Measurements from ENCODE around the gene A4GALT.
A peak's percentile ranks its signal among the peaks of the same experiment; 100 is the strongest.
"Not testable (repeated sequence)": the region's sequence is repeated elsewhere in the genome, so short reads cannot be mapped to it uniquely, and the experiment has no call there.

A4GALT gene

GRCh38 chr22:42686756-42687491 lies 33.7 kb downstream of the A4GALT start:
- Histone ChIP-seq H3K27me3 (ENCODE audit: control insufficient read depth, insufficient read depth, low read length) (no peaks in the 10 kb centered on the region), H3K9me3 (replicated peaks; ENCODE audit: low read length) (no peaks in the 10 kb centered on the region), H3K4me1 (ENCODE audit: control insufficient read depth, insufficient read depth, low read length) (peaks cover 49% of the 10 kb centered on the region), H3K4me2 (ENCODE audit: low read length) (no peak overlapping the region), H3K4me3 (ENCODE audit: low read length) (no peak overlapping the region), H3K36me3 (ENCODE audit: insufficient read depth, low read length) (no peaks in the 10 kb centered on the region), H3K9ac (ENCODE audit: low read depth, low read length) (no peak overlapping the region)

- Histone ChIP-seq H3K4me3 (ENCODE audit: low read length) (no peak overlapping the region), H3K36me3 (ENCODE audit: insufficient read depth, low read length) (no peaks in the 10 kb centered on the region), H3K27me3 (ENCODE audit: control insufficient read depth, insufficient read depth, low read length) (no peaks in the 10 kb centered on the region), H3K4me1 (ENCODE audit: control insufficient read depth, insufficient read depth, low read length) (peaks cover 50% of the 10 kb centered on the region), H3K4me2 (ENCODE audit: low read length) (no peak overlapping the region), H3K9ac (ENCODE audit: low read depth, low read length) (no peak overlapping the region), H3K9me3 (replicated peaks; ENCODE audit: low read length) (no peaks in the 10 kb centered on the region)
Measured at GRCh38 chr22:42685941-42686653, 34.6 kb downstream of the A4GALT start.

- no peak overlapping the region for H3K4me2 ChIP-seq (ENCODE audit: low read length)
- peaks cover 63% of the 10 kb centered on the region for H3K4me1 ChIP-seq (ENCODE audit: control insufficient read depth, insufficient read depth, low read length)
- H3K9ac ChIP-seq (ENCODE audit: low read depth, low read length), result no peak overlapping the region
- H3K27me3 ChIP-seq (ENCODE audit: control insufficient read depth, insufficient read depth, low read length), result no peaks in the 10 kb centered on the region
- no peak overlapping the region for H3K4me3 ChIP-seq (ENCODE audit: low read length)
- no peaks in the 10 kb centered on the region for H3K9me3 ChIP-seq (replicated peaks; ENCODE audit: low read length)
- no peaks in the 10 kb centered on the region for H3K36me3 ChIP-seq (ENCODE audit: insufficient read depth, low read length)
Measured at GRCh38 chr22:42684462-42685195, 36.0 kb downstream of the A4GALT start.

GRCh38 chr22:42683578-42684283 lies 36.9 kb downstream of the A4GALT start:
- Histone ChIP-seq H3K36me3 (ENCODE audit: insufficient read depth, low read length) (no peaks in the 10 kb centered on the region), H3K9ac (ENCODE audit: low read depth, low read length) (no peak overlapping the region), H3K27me3 (ENCODE audit: control insufficient read depth, insufficient read depth, low read length) (no peaks in the 10 kb centered on the region), H3K4me3 (ENCODE audit: low read length) (no peak overlapping the region), H3K9me3 (replicated peaks; ENCODE audit: low read length) (peaks cover 1% of the 10 kb centered on the region), H3K4me2 (ENCODE audit: low read length) (no peak overlapping the region), H3K4me1 (ENCODE audit: control insufficient read depth, insufficient read depth, low read length) (peaks cover 59% of the 10 kb centered on the region)

- Histone ChIP-seq H3K4me2 (ENCODE audit: low read length) (no peak overlapping the region), H3K4me1 (ENCODE audit: control insufficient read depth, insufficient read depth, low read length) (peaks cover 45% of the 10 kb centered on the region)
Measured at GRCh38 chr22:42682113-42682851, 38.4 kb downstream of the A4GALT start.

GRCh38 chr22:42680648-42681047 lies 40.0 kb downstream of the A4GALT start:
- H3K9ac ChIP-seq (ENCODE audit: low read depth, low read length), result peak overlapping the region; percentile 33
- H3K4me3 ChIP-seq (ENCODE audit: low read length), result peak overlapping the region; percentile 33
- no peaks in the 10 kb centered on the region for H3K27me3 ChIP-seq (ENCODE audit: control insufficient read depth, insufficient read depth, low read length)
- peaks cover 49% of the 10 kb centered on the region for H3K4me1 ChIP-seq (ENCODE audit: control insufficient read depth, insufficient read depth, low read length)
- H3K4me2 ChIP-seq (ENCODE audit: low read length), result peak overlapping the region; percentile 63
- peaks cover 5% of the 10 kb centered on the region for H3K9me3 ChIP-seq (replicated peaks; ENCODE audit: low read length)
- H3K36me3 ChIP-seq (ENCODE audit: insufficient read depth, low read length), result no peaks in the 10 kb centered on the region

More at GRCh38 chr22:42682113-42682851, 38.4 kb downstream of the A4GALT start:
- Histone ChIP-seq H3K4me3 (ENCODE audit: low read length) (no peak overlapping the region), H3K9me3 (replicated peaks; ENCODE audit: low read length) (peaks cover 5% of the 10 kb centered on the region), H3K36me3 (ENCODE audit: insufficient read depth, low read length) (no peaks in the 10 kb centered on the region), H3K27me3 (ENCODE audit: control insufficient read depth, insufficient read depth, low read length) (no peaks in the 10 kb centered on the region), H3K9ac (ENCODE audit: low read depth, low read length) (no peak overlapping the region)

- Histone ChIP-seq H3K9ac (ENCODE audit: low read depth, low read length) (no peak overlapping the region), H3K4me3 (ENCODE audit: low read length) (no peak overlapping the region), H3K4me2 (ENCODE audit: low read length) (no peak overlapping the region), H3K9me3 (replicated peaks; ENCODE audit: low read length) (peaks cover 5% of the 10 kb centered on the region), H3K27me3 (ENCODE audit: control insufficient read depth, insufficient read depth, low read length) (no peaks in the 10 kb centered on the region), H3K4me1 (ENCODE audit: control insufficient read depth, insufficient read depth, low read length) (peaks cover 49% of the 10 kb centered on the region), H3K36me3 (ENCODE audit: insufficient read depth, low read length) (no peaks in the 10 kb centered on the region)
Measured at GRCh38 chr22:42679691-42680090, 41.0 kb downstream of the A4GALT start.

GRCh38 chr22:42678894-42679293 lies 41.8 kb downstream of the A4GALT start:
- H3K9ac ChIP-seq (ENCODE audit: low read depth, low read length), result no peak overlapping the region
- no peak overlapping the region for H3K4me3 ChIP-seq (ENCODE audit: low read length)
- H3K36me3 ChIP-seq (ENCODE audit: insufficient read depth, low read length), result no peaks in the 10 kb centered on the region
- H3K27me3 ChIP-seq (ENCODE audit: control insufficient read depth, insufficient read depth, low read length), result no peaks in the 10 kb centered on the region
- peaks cover 42% of the 10 kb centered on the region for H3K4me1 ChIP-seq (ENCODE audit: control insufficient read depth, insufficient read depth, low read length)
- peaks cover 5% of the 10 kb centered on the region for H3K9me3 ChIP-seq (replicated peaks; ENCODE audit: low read length)
- no peak overlapping the region for H3K4me2 ChIP-seq (ENCODE audit: low read length)

GRCh38 chr22:42677936-42678335 lies 42.7 kb downstream of the A4GALT start:
- not testable (repeated sequence) for H3K9ac ChIP-seq (ENCODE audit: low read depth, low read length); H3K36me3 ChIP-seq (ENCODE audit: insufficient read depth, low read length); H3K9me3 ChIP-seq (replicated peaks; ENCODE audit: low read length); H3K27me3 ChIP-seq (ENCODE audit: control insufficient read depth, insufficient read depth, low read length); H3K4me2 ChIP-seq (ENCODE audit: low read length); H3K4me3 ChIP-seq (ENCODE audit: low read length)
- H3K4me1 ChIP-seq (ENCODE audit: control insufficient read depth, insufficient read depth, low read length), result peaks cover 32% of the 10 kb centered on the region

- no peaks in the 10 kb centered on the region for H3K36me3 ChIP-seq (ENCODE audit: insufficient read depth, low read length)
- peaks cover 5% of the 10 kb centered on the region for H3K9me3 ChIP-seq (replicated peaks; ENCODE audit: low read length)
- peaks cover 31% of the 10 kb centered on the region for H3K4me1 ChIP-seq (ENCODE audit: control insufficient read depth, insufficient read depth, low read length)
- no peaks in the 10 kb centered on the region for H3K27me3 ChIP-seq (ENCODE audit: control insufficient read depth, insufficient read depth, low read length)
- peak overlapping the region; percentile 40 for H3K9ac ChIP-seq (ENCODE audit: low read depth, low read length)
- H3K4me2 ChIP-seq (ENCODE audit: low read length), result peak overlapping the region; percentile 1
- no peak overlapping the region for H3K4me3 ChIP-seq (ENCODE audit: low read length)
Measured at GRCh38 chr22:42676059-42676607, 44.5 kb downstream of the A4GALT start.
